A549 (cell line): ENCODE data around the gene CABCOCO1.
"Not testable (repeated sequence)": the region's sequence is repeated elsewhere in the genome, so short reads cannot be mapped to it uniquely, and the experiment has no call there.

ENCODE experiments used
- CBX8 ChIP-seq: fragments of 200-600 bp; sonication (generic); IDR thresholded peaks from 2 replicates; pipeline ENCODE4 v1.6.1; 2016
- CEBPB ChIP-seq, 2 experiments: fragments of >200 bp in 1 of 2; sonication (Bioruptor Twin) in 1 of 2; formaldehyde crosslinking in 1 of 2; IDR thresholded peaks; 2 replicates each; pipeline ENCODE4 v1.6.1; 2012 to 2016

DNA sequence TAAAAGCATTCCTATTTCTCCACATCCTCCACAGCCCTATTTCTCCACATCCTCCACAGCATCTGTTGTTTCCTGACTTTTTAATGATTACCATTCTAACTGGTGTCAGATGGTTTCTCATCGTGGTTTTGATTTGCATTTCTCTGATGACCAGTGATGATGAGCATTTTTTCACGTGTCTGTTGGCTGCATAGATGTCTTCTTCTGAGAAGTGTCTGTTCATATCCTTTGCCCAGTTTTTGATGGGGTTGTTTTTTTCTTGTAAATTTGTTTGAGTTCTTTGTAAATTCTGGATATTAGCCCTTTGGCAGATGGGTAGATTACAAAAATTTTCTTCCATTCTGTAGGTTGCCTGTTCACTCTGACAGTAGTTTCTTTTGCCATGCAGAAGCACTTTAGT lies 49.4 kb downstream of the CABCOCO1 start:
- not testable (repeated sequence) for TF ChIP-seq CBX8; CEBPB (IDR thresholded peaks at IDR 0.05)
